Adrenal gland (tissue), 5 donors: ENCODE data around the gene DYRK3.

Experiments used
- CTCF ChIP-seq, 6 experiments: fragments of 450-650 bp in 4 of 6; fragments of 200-600 bp in 2 of 6; sonication (generic) in 1 of 6; IDR thresholded peaks; 1 replicate in 5 of 6; 2 replicates in 1 of 6; pipeline versions ENCODE4 v1.5.1 to v1.8.0; 2016 to 2021; ENCODE audit warnings: antibody characterized with exemption in 6 of 6, mild to moderate bottlenecking in 2 of 6, moderate library complexity in 1 of 6
- POLR2A ChIP-seq, 2 donors: fragments of 450-650 bp; IDR thresholded peaks; one replicate each; pipeline ENCODE4 v1.6.1; 2017; ENCODE audit warnings: antibody characterized with exemption in 2 of 2, mild to moderate bottlenecking in 2 of 2, moderate library complexity in 1 of 2
- donor health status: DM: no; HTN: no; CAD: no.

- TF ChIP-seq CTCF (IDR thresholded peaks at IDR 0.05) (no peak), POLR2A (IDR thresholded peaks at IDR 0.05) (no peak)
Measured at GRCh38 chr1:206663362-206663761, 28.0 kb downstream of the DYRK3 start.
